Hepatocyte (in vitro differentiated cells): Measurements from ENCODE around the gene SNX27.

ENCODE experiments used
- EZH2phosphoT487 ChIP-seq: fragments of 200-600 bp; sonication (generic); IDR thresholded peaks from one replicate; pipeline ENCODE4 v1.6.1; 2018; ENCODE audit warnings: antibody characterized with exemption, mild to moderate bottlenecking, low read depth, moderate library complexity; ENCODE audit not compliant: unreplicated experiment, severe bottlenecking
- TF ChIP-seq, protein P1 (sequence below): fragments of 200-600 bp; sonication (generic); IDR thresholded peaks from 2 replicates; pipeline ENCODE4 v1.5.1; 2016; ENCODE audit warnings: antibody characterized with exemption, mild to moderate bottlenecking; ENCODE audit not compliant: poor library complexity

DNA sequence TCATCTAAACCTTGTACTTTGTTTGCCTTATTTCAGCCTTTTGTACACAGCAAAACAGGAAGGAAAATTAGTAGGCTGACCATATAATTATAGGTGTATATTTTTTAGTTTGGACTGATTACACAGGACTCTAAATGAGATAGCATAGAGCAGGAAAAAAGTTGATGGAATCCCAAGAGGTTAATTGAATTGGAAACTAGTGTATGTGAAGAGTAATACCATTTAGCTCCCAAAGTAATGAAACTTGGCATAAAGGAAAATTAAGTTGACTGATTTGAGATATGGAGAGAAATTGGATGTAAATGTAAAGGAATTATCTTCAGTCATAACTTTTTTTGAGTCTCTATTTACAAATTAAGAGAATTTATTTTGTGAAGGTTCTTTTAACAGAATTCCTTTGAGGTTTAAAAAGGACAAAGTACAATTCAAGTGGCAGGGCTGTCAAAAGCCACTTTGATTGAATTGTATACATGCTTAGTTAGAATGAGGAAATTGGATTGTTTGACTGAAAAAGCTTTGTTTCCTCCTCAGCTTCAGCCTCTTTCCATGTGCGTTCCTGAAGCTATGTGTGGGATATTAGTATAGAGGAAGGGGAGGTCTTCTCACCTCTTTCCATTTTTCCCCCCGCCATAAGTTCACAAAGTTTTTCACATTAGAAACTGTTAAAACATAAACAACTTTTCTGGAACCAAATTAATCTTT is 26.4 kb downstream of the SNX27 start:
- TF ChIP-seq, protein P1, sequence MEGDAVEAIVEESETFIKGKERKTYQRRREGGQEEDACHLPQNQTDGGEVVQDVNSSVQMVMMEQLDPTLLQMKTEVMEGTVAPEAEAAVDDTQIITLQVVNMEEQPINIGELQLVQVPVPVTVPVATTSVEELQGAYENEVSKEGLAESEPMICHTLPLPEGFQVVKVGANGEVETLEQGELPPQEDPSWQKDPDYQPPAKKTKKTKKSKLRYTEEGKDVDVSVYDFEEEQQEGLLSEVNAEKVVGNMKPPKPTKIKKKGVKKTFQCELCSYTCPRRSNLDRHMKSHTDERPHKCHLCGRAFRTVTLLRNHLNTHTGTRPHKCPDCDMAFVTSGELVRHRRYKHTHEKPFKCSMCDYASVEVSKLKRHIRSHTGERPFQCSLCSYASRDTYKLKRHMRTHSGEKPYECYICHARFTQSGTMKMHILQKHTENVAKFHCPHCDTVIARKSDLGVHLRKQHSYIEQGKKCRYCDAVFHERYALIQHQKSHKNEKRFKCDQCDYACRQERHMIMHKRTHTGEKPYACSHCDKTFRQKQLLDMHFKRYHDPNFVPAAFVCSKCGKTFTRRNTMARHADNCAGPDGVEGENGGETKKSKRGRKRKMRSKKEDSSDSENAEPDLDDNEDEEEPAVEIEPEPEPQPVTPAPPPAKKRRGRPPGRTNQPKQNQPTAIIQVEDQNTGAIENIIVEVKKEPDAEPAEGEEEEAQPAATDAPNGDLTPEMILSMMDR, result no peak
- no peak for TF ChIP-seq EZH2phosphoT487
